GM12878 (cell line): ENCODE results near the gene RAB8A. TPM values are rescaled to one million over a fixed set of nuclear protein-coding genes. Genes with fewer than 3 reads are reported as not detected.

Source experiments
- ATAC-seq: fragments of 200-7000 bp; cut with Tn5 transposase; 3 replicates; pipeline ENCODE4 v1.9.1; 2020; ENCODE audit warnings: mild to moderate bottlenecking, moderate library complexity
- BruUV-seq: library from RNA; stranded (reverse); fragments of 400-500 nt; replicated peaks from 2 replicates; lab custom pipeline; 2021; lab: Mats Ljungman, UMichigan
- CTCF ChIA-PET: fragments of 300-600 bp; sonication (Branson Sonifier 250); formaldehyde crosslinking; extraction: SDS; loops from one replicate; lab custom pipeline; 2021; ENCODE audit warnings: inconsistent platforms; lab: Yijun Ruan, JAX
- POLR2A ChIA-PET: fragments of 350-600 bp; formaldehyde crosslinking; extraction: SDS; loops from one replicate; lab custom pipeline; 2021; ENCODE audit warnings: inconsistent platforms; lab: Charles Lee
- RAD21 ChIA-PET: fragments of 300-600 bp; sonication (Branson Sonifier 250); formaldehyde crosslinking; loops from one replicate; lab custom pipeline; 2023; ENCODE audit warnings: antibody characterized with exemption; ENCODE audit not compliant: unreplicated experiment; lab: Charles Lee
- SMC1A ChIA-PET: fragments of 300-600 bp; sonication (Branson Sonifier 250); formaldehyde crosslinking; loops from one replicate; lab custom pipeline; 2023; ENCODE audit not compliant: unreplicated experiment, uncharacterized antibody; lab: Charles Lee
- DNase-seq: peaks from one replicate; pipeline ENCODE4 v3.0.0-alpha.2; 2011; ENCODE audit warnings: low read depth, low spot score
- FAIRE-seq: peaks from 3 replicates; lab custom pipeline; 2011; peaks lifted over from hg19 to GRCh38; lab: Jason Lieb, UNC
- H2AFZ ChIP-seq: 2 replicates; pipeline ENCODE4 v1.6.0; 2011; ENCODE audit warnings: low read depth, low read length, control low read depth; ENCODE audit not compliant: control insufficient read depth
- H3K27ac ChIP-seq: 2 replicates; pipeline ENCODE4 v1.5.1; 2011; ENCODE audit warnings: control low read depth; ENCODE audit not compliant: control insufficient read depth, insufficient read depth
- H3K27me3 ChIP-seq, 2 experiments: replicated peaks in 1 of 2; 2 replicates each; pipeline versions ENCODE4 v1.6.0 to v1.6.1; 2011; ENCODE audit warnings: low read length in 1 of 2; ENCODE audit not compliant: control insufficient read depth in 2 of 2, insufficient read depth in 2 of 2
- H3K36me3 ChIP-seq, 2 experiments: 2 replicates each; pipeline ENCODE4 v1.5.1; 2011; ENCODE audit warnings: low read length in 1 of 2; ENCODE audit not compliant: control insufficient read depth in 2 of 2, insufficient read depth in 2 of 2
- H3K4me1 ChIP-seq: 2 replicates; pipeline ENCODE4 v1.6.1; 2011; ENCODE audit warnings: mild to moderate bottlenecking, low read length, moderate library complexity, mixed read lengths; ENCODE audit not compliant: control insufficient read depth, insufficient read depth
- H3K4me2 ChIP-seq: 2 replicates; pipeline ENCODE4 v1.6.0; 2011; ENCODE audit warnings: control low read depth; ENCODE audit not compliant: control insufficient read depth, insufficient read depth
- H3K4me3 ChIP-seq: fragments of 200-600 bp; sonication (generic); 2 replicates; pipeline ENCODE4 v1.5.1; 2016
- H3K79me2 ChIP-seq: 2 replicates; pipeline ENCODE4 v1.6.0; 2011; ENCODE audit warnings: low read length; ENCODE audit not compliant: control insufficient read depth, insufficient read depth
- H3K9ac ChIP-seq: 2 replicates; pipeline ENCODE4 v1.8.0; 2011; ENCODE audit warnings: low read length, control low read depth, mixed read lengths; ENCODE audit not compliant: control insufficient read depth, insufficient read depth
- H3K9me3 ChIP-seq: replicated peaks from 3 replicates; pipeline ENCODE4 v1.5.1; 2011; ENCODE audit warnings: mild to moderate bottlenecking, low read length; ENCODE audit not compliant: control insufficient read depth, insufficient read depth
- H4K20me1 ChIP-seq: 2 replicates; pipeline ENCODE4 v1.6.0; 2011; ENCODE audit not compliant: control insufficient read depth, insufficient read depth
- ASH2L ChIP-seq: fragments of 300-600, 200-600 bp; sonication (generic); IDR thresholded peaks from 2 replicates; pipeline ENCODE4 v1.6.1; 2017; ENCODE audit warnings: low read depth, mild to moderate bottlenecking, borderline replicate concordance
- CBX3 ChIP-seq: fragments of 200-600 bp; sonication (generic); IDR thresholded peaks from 2 replicates; pipeline ENCODE4 v1.6.1; 2016; ENCODE audit warnings: low read depth, borderline replicate concordance
- DPF2 ChIP-seq: fragments of 450-650 bp; IDR thresholded peaks from 2 replicates; pipeline ENCODE4 v1.6.1; 2017; ENCODE audit warnings: mild to moderate bottlenecking
- E2F4 ChIP-seq: IDR thresholded peaks from 2 replicates; pipeline ENCODE4 v1.6.1; 2012; ENCODE audit warnings: low read depth, low read length, improper control_type of control experiment
- E4F1 ChIP-seq: fragments of 450-650 bp; IDR thresholded peaks from 2 replicates; pipeline ENCODE4 v1.6.1; 2018; ENCODE audit warnings: borderline replicate concordance, mild to moderate bottlenecking; ENCODE audit not compliant: partially characterized antibody
- ESRRA ChIP-seq: IDR thresholded peaks from 2 replicates; pipeline ENCODE4 v1.6.1; 2012; ENCODE audit warnings: mild to moderate bottlenecking, low read length, improper control_type of control experiment
- ETV6 ChIP-seq, 2 experiments: fragments of 450-650 bp in 1 of 2; IDR thresholded peaks in 1 of 2; conservative IDR thresholded peaks in 1 of 2; 2 replicates each; pipeline ENCODE4 v1.6.1; 2014; ENCODE audit warnings: antibody characterized with exemption in 1 of 2, borderline replicate concordance in 1 of 2, low read depth in 1 of 2, mild to moderate bottlenecking in 1 of 2, moderate library complexity in 1 of 2
- GATAD2B ChIP-seq: fragments of 450-650 bp; conservative IDR thresholded peaks from 2 replicates; pipeline ENCODE4 v1.6.1; 2017; ENCODE audit warnings: low read depth, mild to moderate bottlenecking, moderate library complexity
- NR2C2 ChIP-seq: IDR thresholded peaks from 2 replicates; pipeline ENCODE4 v1.6.1; 2011; ENCODE audit warnings: borderline replicate concordance, low read depth; ENCODE audit not compliant: control insufficient read depth, insufficient read length
- RAD21 ChIP-seq: IDR thresholded peaks from 2 replicates; pipeline ENCODE4 v1.6.1; 2011; ENCODE audit warnings: mild to moderate bottlenecking, low read depth, low read length, moderate library complexity; ENCODE audit not compliant: insufficient read depth
- RB1 ChIP-seq: fragments of 450-650 bp; formaldehyde crosslinking; IDR thresholded peaks from 2 replicates; pipeline ENCODE4 v1.6.1; 2017; ENCODE audit warnings: mild to moderate bottlenecking, borderline replicate concordance
- RELA ChIP-seq: fragments of 450-650 bp; IDR thresholded peaks from 2 replicates; pipeline ENCODE4 v1.8.0; 2014; ENCODE audit warnings: borderline replicate concordance; ENCODE audit not compliant: partially characterized antibody
- SIN3A ChIP-seq: IDR thresholded peaks from 2 replicates; pipeline ENCODE4 v1.6.1; 2012; ENCODE audit warnings: low read depth, low read length, improper control_type of control experiment
- SMAD1 ChIP-seq: fragments of 450-650 bp; IDR thresholded peaks from 2 replicates; pipeline ENCODE4 v1.6.1; 2018; ENCODE audit warnings: mild to moderate bottlenecking, low read depth; ENCODE audit not compliant: partially characterized antibody
- YBX1 ChIP-seq: fragments of 450-650 bp; IDR thresholded peaks from 2 replicates; pipeline ENCODE4 v1.6.1; 2016; ENCODE audit warnings: antibody characterized with exemption
- ZNF687 ChIP-seq: fragments of 450-650 bp; IDR thresholded peaks from 2 replicates; pipeline ENCODE4 v1.6.1; 2017; ENCODE audit warnings: mild to moderate bottlenecking, moderate library complexity
- WGBS: methylation state at CpG from one replicate; pipeline ENCODE4 v1.1.6; 2016; ENCODE audit warnings: low lambda C conversion rate; ENCODE audit not compliant: insufficient replicate concordance, insufficient coverage; ENCODE audit errors: missing lambda C conversion rate; 5-methylcytosine and 5-hydroxymethylcytosine counted together
- in situ Hi-C: fragments of 300-500 bp; cut with MboI; formaldehyde crosslinking; loops from 9 replicates; pipeline ENCODE4 v1.14.3; 2018; ENCODE audit warnings: mixed read lengths
- intact Hi-C: fragments of 100-400 bp; cut with micrococcal nuclease; formaldehyde crosslinking; loops from one replicate; pipeline ENCODE4 v1.14.2; 2022; ENCODE audit not compliant: unreplicated experiment
- polyA plus RNA-seq, 11 experiments: library from polyadenylated mRNA; depleted of rRNA in 4 of 11; unstranded in 6 of 11; stranded (reverse) in 5 of 11; fragments of >200 nt; fragmentation: Nextera tagmentation in 4 of 11; fragmentation: Illumina TruSeq in 1 of 11; extraction: Ambion mirVana in 4 of 11; extraction: Trizol in 1 of 11; gene quantifications; 1 replicate in 1 of 11; 2 replicates in 10 of 11; pipeline versions ENCODE4 v1.2.1 to v1.2.3, GENCODE V29; 2011 to 2016; ENCODE audit warnings: inconsistent platforms in 2 of 11, missing spikeins in 2 of 11, low read depth in 1 of 11
- total RNA-seq, 4 experiments: library from RNA; depleted of rRNA in 3 of 4; stranded (reverse); fragments of >200 nt in 3 of 4; fragmentation: Illumina TruSeq in 1 of 4; extraction: Trizol in 1 of 4; gene quantifications; 2 replicates each; pipeline versions ENCODE4 v1.2.1 to v1.2.3, GENCODE V29; 2013 to 2021

Gene RAB8A
- total and polyA plus RNA-seq, 10 of the 15 experiments (the other 5 are each of a cell fraction or from before 2014, with no cell fraction given) = 23.9 to 314 (median 185) TPM

- Histone ChIP-seq H4K20me1 (no peaks in the 10 kb centered on the region), H3K4me3 (no peak overlapping the region), H3K36me3 (peaks cover 11% of the 10 kb centered on the region in 2 experiments), H3K4me1 (peaks cover 10% of the 10 kb centered on the region), H3K79me2 (no peaks in the 10 kb centered on the region), H3K27ac (no peak overlapping the region; the same call in 1 of the 2 replicates), H3K4me2 (no peak overlapping the region), H3K9ac (no peak overlapping the region), H2AFZ (no peak overlapping the region), H3K9me3 (no peaks in the 10 kb centered on the region; the same call in 2 of the 3 replicates), H3K27me3 (no peaks in the 10 kb centered on the region)
- no peak for ATAC-seq
- in situ Hi-C loops (no loop called here), intact Hi-C loops (no loop called here)
- WGBS = 52% methylated on average over 14 of the region's 14 CpGs
- ChIA-PET CTCF (interaction anchor here (0.6 to 0.7 kb wide), 2 partner anchors 20 to 98 kb away, joined by 4 read pairs; no protein-coding TSS in a partner anchor), SMC1A (interaction anchor here (1.4 to 1.6 kb wide), 2 partner anchors 11 to 18 kb away, joined by 3 to 4 read pairs; no protein-coding TSS in a partner anchor), POLR2A (interaction anchor here (2.3 kb wide), 1 partner anchor 17 kb away, joined by 12 read pairs; the partner anchor contains the start of gene HSH2D), RAD21 (interaction anchor here (0.9 to 1.8 kb wide), 3 partner anchors 15 to 43 kb away, joined by 3 to 4 read pairs (median 4); no protein-coding TSS in a partner anchor)
- BruUV-seq = no TSS peak
- no peak for FAIRE-seq
- DNase-seq = no peak
- no peak for TF ChIP-seq CBX3
- no peak for TF ChIP-seq E4F1
- TF ChIP-seq ZNF687 = no peak
- no peak for TF ChIP-seq RB1
- TF ChIP-seq SMAD1 = no peak
- TF ChIP-seq SIN3A = no peak
- TF ChIP-seq ASH2L = no peak
- no peak for TF ChIP-seq GATAD2B
- TF ChIP-seq DPF2 = no peak
- TF ChIP-seq ETV6 (conservative IDR thresholded peaks at IDR 0.05 in 1 of 2, IDR thresholded peaks at IDR 0.05 in 1 of 2; ENCODE audit: borderline replicate concordance in 1 of 2, low read depth in 1 of 2) = 0 out of 4 replicates have a peak, but pooled peaks of 1 of the 2 experiments have one; percentile 17
- TF ChIP-seq YBX1 = no peak
- no peak for TF ChIP-seq ESRRA
- TF ChIP-seq E2F4 = no peak
- TF ChIP-seq RAD21 = no peak
- no peak for TF ChIP-seq RELA
- no peak for TF ChIP-seq NR2C2
These were observed 49.4 kb downstream of the RAB8A start for GRCh38 chr19:16160943-16161560.
